Activated T-cell treated with anti-CD3 and anti-CD28 coated beads, Interleukin-2, amount 50 U/mL, for 4 hours (primary cell): ENCODE results near the gene DUSP22. TPM values are rescaled to one million over a fixed set of nuclear protein-coding genes. Genes with fewer than 3 reads are reported as not detected.

Source experiments
- ATAC-seq, 2 donors: fragments of 200-7000 bp; cut with Tn5 transposase; one replicate each; pipeline ENCODE4 v1.10.0; 2021
- DNase-seq: peaks from one replicate; pipeline ENCODE4 v3.0.0-alpha.2; 2020
- H3K27me3 Mint-ChIP-seq: one replicate; pipeline ENCODE4 v1.8.0; 2021; ENCODE audit warnings: low read depth, mixed read lengths
- H3K36me3 Mint-ChIP-seq: one replicate; pipeline ENCODE4 v1.8.0; 2022; ENCODE audit warnings: mixed read lengths; ENCODE audit not compliant: insufficient read depth
- H3K4me1 Mint-ChIP-seq: one replicate; pipeline ENCODE4 v1.8.0; 2021; ENCODE audit warnings: low read depth, mixed read lengths
- H3K4me3 Mint-ChIP-seq: one replicate; pipeline ENCODE4 v1.8.0; 2021; ENCODE audit warnings: mild to moderate bottlenecking, moderate library complexity, mixed read lengths
- H3K9me3 Mint-ChIP-seq: one replicate; pipeline ENCODE4 v1.8.0; 2021; ENCODE audit warnings: mixed read lengths
- total RNA-seq, 3 donors: library from RNA; stranded (reverse); gene quantifications; one replicate each; pipeline ENCODE4 v1.2.1, GENCODE V29; 2021

The DUSP22 gene
- total RNA-seq, 3 donors from 2014 or later: 27.5 to 32.5 (median 30.9) TPM

GRCh38 chr6:307065-307814 is 15.0 kb downstream of the DUSP22 start:
- DNase-seq (no peak), ATAC-seq (no peak)
- Mint-ChIP-seq H3K9me3 (no peaks in the 10 kb centered on the region), H3K4me1 (peaks cover 8% of the 10 kb centered on the region), H3K4me3 (no peak overlapping the region), H3K27me3 (no peaks in the 10 kb centered on the region), H3K36me3 (peaks cover 19% of the 10 kb centered on the region)

- Mint-ChIP-seq H3K36me3 (peaks cover 19% of the 10 kb centered on the region), H3K4me1 (peaks cover 15% of the 10 kb centered on the region), H3K4me3 (no peak overlapping the region), H3K27me3 (no peaks in the 10 kb centered on the region), H3K9me3 (no peaks in the 10 kb centered on the region)
- ATAC-seq (no peak), DNase-seq (no peak)
Measured at GRCh38 chr6:307874-308273, 15.6 kb downstream of the DUSP22 start.

- peaks cover 19% of the 10 kb centered on the region for H3K4me1 Mint-ChIP-seq
- ATAC-seq (no peak), DNase-seq (no peak)
- H3K27me3 Mint-ChIP-seq: no peaks in the 10 kb centered on the region
- H3K36me3 Mint-ChIP-seq: peaks cover 19% of the 10 kb centered on the region
- no peaks in the 10 kb centered on the region for H3K9me3 Mint-ChIP-seq
- H3K4me3 Mint-ChIP-seq: no peak overlapping the region
Measured at GRCh38 chr6:308307-308706, 16.0 kb downstream of the DUSP22 start.

GRCh38 chr6:308768-309167 is 16.5 kb downstream of the DUSP22 start:
- H3K9me3 Mint-ChIP-seq: no peaks in the 10 kb centered on the region
- DNase-seq: no peak
- no peak for ATAC-seq
- H3K4me3 Mint-ChIP-seq: no peak overlapping the region
- peaks cover 20% of the 10 kb centered on the region for H3K4me1 Mint-ChIP-seq
- peaks cover 20% of the 10 kb centered on the region for H3K36me3 Mint-ChIP-seq
- no peaks in the 10 kb centered on the region for H3K27me3 Mint-ChIP-seq

GRCh38 chr6:309947-310346 is 17.7 kb downstream of the DUSP22 start:
- H3K27me3 Mint-ChIP-seq: no peaks in the 10 kb centered on the region
- ATAC-seq: no peak
- H3K4me1 Mint-ChIP-seq: peaks cover 20% of the 10 kb centered on the region
- H3K4me3 Mint-ChIP-seq: no peak overlapping the region
- no peaks in the 10 kb centered on the region for H3K9me3 Mint-ChIP-seq
- no peak for DNase-seq
- H3K36me3 Mint-ChIP-seq: peaks cover 16% of the 10 kb centered on the region

GRCh38 chr6:310671-311070 is 18.4 kb downstream of the DUSP22 start:
- H3K4me3 Mint-ChIP-seq: no peak overlapping the region

GRCh38 chr6:311679-312220 is 19.5 kb downstream of the DUSP22 start:
- H3K36me3 Mint-ChIP-seq: peaks cover 18% of the 10 kb centered on the region
- peaks cover 23% of the 10 kb centered on the region for H3K4me1 Mint-ChIP-seq
- H3K9me3 Mint-ChIP-seq: no peaks in the 10 kb centered on the region
- DNase-seq: no peak
- no peak for ATAC-seq
- H3K4me3 Mint-ChIP-seq: no peak overlapping the region
- H3K27me3 Mint-ChIP-seq: no peaks in the 10 kb centered on the region

More at GRCh38 chr6:310671-311070, 18.4 kb downstream of the DUSP22 start:
- no peaks in the 10 kb centered on the region for H3K9me3 Mint-ChIP-seq
- H3K27me3 Mint-ChIP-seq: no peaks in the 10 kb centered on the region
- peaks cover 21% of the 10 kb centered on the region for H3K4me1 Mint-ChIP-seq
- H3K36me3 Mint-ChIP-seq: peaks cover 18% of the 10 kb centered on the region
- no peak for DNase-seq
- no peak for ATAC-seq

- H3K4me1 Mint-ChIP-seq: peaks cover 33% of the 10 kb centered on the region
- ATAC-seq: peak in 1 of 2 donors; percentile 9
- no peaks in the 10 kb centered on the region for H3K9me3 Mint-ChIP-seq
- H3K36me3 Mint-ChIP-seq: peaks cover 14% of the 10 kb centered on the region
- no peak for DNase-seq
- no peak overlapping the region for H3K4me3 Mint-ChIP-seq
- no peaks in the 10 kb centered on the region for H3K27me3 Mint-ChIP-seq
Measured at GRCh38 chr6:313087-313486, 20.8 kb downstream of the DUSP22 start.

GRCh38 chr6:313917-314316 is 21.6 kb downstream of the DUSP22 start:
- H3K4me3 Mint-ChIP-seq: no peak overlapping the region
- no peaks in the 10 kb centered on the region for H3K27me3 Mint-ChIP-seq
- H3K36me3 Mint-ChIP-seq: peaks cover 14% of the 10 kb centered on the region
- no peaks in the 10 kb centered on the region for H3K9me3 Mint-ChIP-seq
- peaks cover 38% of the 10 kb centered on the region for H3K4me1 Mint-ChIP-seq
- no peak for DNase-seq
- no peak for ATAC-seq

GRCh38 chr6:314377-314776 is 22.1 kb downstream of the DUSP22 start:
- no peaks in the 10 kb centered on the region for H3K9me3 Mint-ChIP-seq
- H3K27me3 Mint-ChIP-seq: no peaks in the 10 kb centered on the region

GRCh38 chr6:315226-315625 is 22.9 kb downstream of the DUSP22 start:
- ATAC-seq: no peak
- Mint-ChIP-seq H3K27me3 (no peaks in the 10 kb centered on the region), H3K4me3 (no peak overlapping the region), H3K9me3 (no peaks in the 10 kb centered on the region), H3K4me1 (peaks cover 38% of the 10 kb centered on the region), H3K36me3 (peaks cover 18% of the 10 kb centered on the region)
- no peak for DNase-seq

More at GRCh38 chr6:314377-314776, 22.1 kb downstream of the DUSP22 start:
- H3K4me3 Mint-ChIP-seq: no peak overlapping the region
- ATAC-seq (no peak), DNase-seq (no peak)
- H3K36me3 Mint-ChIP-seq: peaks cover 18% of the 10 kb centered on the region
- H3K4me1 Mint-ChIP-seq: peaks cover 38% of the 10 kb centered on the region

GRCh38 chr6:315921-316752 is 23.9 kb downstream of the DUSP22 start:
- Mint-ChIP-seq H3K9me3 (no peaks in the 10 kb centered on the region), H3K4me3 (no peak overlapping the region), H3K4me1 (peaks cover 36% of the 10 kb centered on the region), H3K36me3 (peaks cover 16% of the 10 kb centered on the region), H3K27me3 (no peaks in the 10 kb centered on the region)
- ATAC-seq: no peak
- no peak for DNase-seq

GRCh38 chr6:316753-317038 is 24.4 kb downstream of the DUSP22 start:
- ATAC-seq (peak in 1 of 2 donors; percentile 49), DNase-seq (no peak)
- Mint-ChIP-seq H3K27me3 (no peaks in the 10 kb centered on the region), H3K9me3 (no peaks in the 10 kb centered on the region), H3K4me3 (no peak overlapping the region), H3K4me1 (peaks cover 35% of the 10 kb centered on the region), H3K36me3 (peaks cover 16% of the 10 kb centered on the region)

GRCh38 chr6:317060-317447 is 24.8 kb downstream of the DUSP22 start:
- H3K4me3 Mint-ChIP-seq: no peak overlapping the region
- DNase-seq: no peak

More at GRCh38 chr6:317060-317447, 24.8 kb downstream of the DUSP22 start:
- H3K27me3 Mint-ChIP-seq: no peaks in the 10 kb centered on the region
- peaks cover 12% of the 10 kb centered on the region for H3K36me3 Mint-ChIP-seq
- peaks cover 31% of the 10 kb centered on the region for H3K4me1 Mint-ChIP-seq
- H3K9me3 Mint-ChIP-seq: no peaks in the 10 kb centered on the region
- no peak for ATAC-seq
